ENCODE measurements around the gene DCP1B. TPM values are rescaled to one million over a fixed set of nuclear protein-coding genes. Genes with fewer than 3 reads are reported as not detected.

Gene DCP1B
- total and polyA plus RNA-seq, 10 donors, result 5.5 to 20.8 (median 13.8) TPM

- Histone ChIP-seq H3K4me1 (peaks cover 0 to 10% (median 0%) of the 10 kb centered on the region in 6 donors), H3K9me3 (no peaks in the 10 kb centered on the region), H3K36me3 (peaks cover 0 to 3% (median 0%) of the 10 kb centered on the region in 6 donors), H3K27ac (peak overlapping the region in 5 of 8 donors; percentile 1 to 53 (median 32)), H3K4me3 (no peak overlapping the region), H3K27me3 (replicated peaks in 1 of 7) (no peaks in the 10 kb centered on the region)
- TF ChIP-seq CTCF (IDR thresholded peaks at IDR 0.05 in 8 of 11, conservative IDR thresholded peaks at IDR 0.05 in 3 of 11), result no peak
- no peak for TF ChIP-seq POLR2AphosphoS5 (IDR thresholded peaks at IDR 0.05)
- no peak for TF ChIP-seq POLR2A (IDR thresholded peaks at IDR 0.05)
- intact Hi-C loops (cut with DNase I; ENCODE audit: low total_unique reads), result no loop called here
- no peak for DNase-seq
- WGBS, 5 donors, result 80 to 89% (median 89%) methylated on average over 9 of the region's 9 CpGs
These were observed 31.4 kb downstream of the DCP1B start for GRCh38 chr12:1972856-1973317.

- WGBS, 5 donors, result 79 to 95% (median 93%) methylated on average over 1 of the region's 1 CpG
These were observed 32.0 kb downstream of the DCP1B start for GRCh38 chr12:1972260-1972659.

GRCh38 chr12:1970331-1970900 is 33.8 kb downstream of the DCP1B start:
- Histone ChIP-seq H3K9me3 (no peaks in the 10 kb centered on the region), H3K4me3 (no peak overlapping the region), H3K27me3 (replicated peaks in 1 of 7) (no peaks in the 10 kb centered on the region), H3K4me1 (peaks cover 0 to 10% (median 0%) of the 10 kb centered on the region in 6 donors), H3K27ac (no peak overlapping the region), H3K36me3 (peaks cover 0 to 28% (median 13%) of the 10 kb centered on the region in 6 donors)
- intact Hi-C loops (cut with DNase I; ENCODE audit: low total_unique reads), result no loop called here
- no peak for DNase-seq
- TF ChIP-seq POLR2A (IDR thresholded peaks at IDR 0.05), result no peak
- TF ChIP-seq CTCF (IDR thresholded peaks at IDR 0.05 in 8 of 11, conservative IDR thresholded peaks at IDR 0.05 in 3 of 11), result no peak
- TF ChIP-seq POLR2AphosphoS5 (IDR thresholded peaks at IDR 0.05), result no peak
- WGBS, 5 donors, result 87 to 95% (median 89%) methylated on average over 3 of the region's 3 CpGs

More at GRCh38 chr12:1972260-1972659, 32.0 kb downstream of the DCP1B start:
- DNase-seq, result no peak
- Histone ChIP-seq H3K27ac (peak overlapping the region in 5 of 8 donors; percentile 1 to 53 (median 32)), H3K4me1 (peaks cover 0 to 10% (median 0%) of the 10 kb centered on the region in 6 donors), H3K27me3 (replicated peaks in 1 of 7) (no peaks in the 10 kb centered on the region), H3K9me3 (no peaks in the 10 kb centered on the region), H3K4me3 (no peak overlapping the region), H3K36me3 (peaks cover 0 to 10% (median under 1%) of the 10 kb centered on the region in 6 donors)
- no peak for TF ChIP-seq POLR2A (IDR thresholded peaks at IDR 0.05)
- no peak for TF ChIP-seq POLR2AphosphoS5 (IDR thresholded peaks at IDR 0.05)
- TF ChIP-seq CTCF (IDR thresholded peaks at IDR 0.05 in 8 of 11, conservative IDR thresholded peaks at IDR 0.05 in 3 of 11), result no peak
- intact Hi-C loops (cut with DNase I; ENCODE audit: low total_unique reads), result no loop called here

- DNase-seq, result no peak
- Histone ChIP-seq H3K4me3 (no peak overlapping the region), H3K9me3 (no peaks in the 10 kb centered on the region), H3K4me1 (peaks cover 0 to 5% (median 0%) of the 10 kb centered on the region in 6 donors), H3K36me3 (peaks cover 0 to 65% (median 21%) of the 10 kb centered on the region in 6 donors), H3K27ac (no peak overlapping the region), H3K27me3 (replicated peaks in 1 of 7) (no peaks in the 10 kb centered on the region)
- WGBS, 5 donors, result 84 to 95% (median 92%) methylated on average over 4 of the region's 4 CpGs
- TF ChIP-seq CTCF (IDR thresholded peaks at IDR 0.05 in 8 of 11, conservative IDR thresholded peaks at IDR 0.05 in 3 of 11) (no peak), POLR2AphosphoS5 (IDR thresholded peaks at IDR 0.05) (no peak), POLR2A (IDR thresholded peaks at IDR 0.05) (no peak)
- intact Hi-C loops (cut with DNase I; ENCODE audit: low total_unique reads), result no loop called here
These were observed 37.6 kb downstream of the DCP1B start for GRCh38 chr12:1966561-1967226.
